ENCODE data around the gene VANGL2.

Gene VANGL2

DNA sequence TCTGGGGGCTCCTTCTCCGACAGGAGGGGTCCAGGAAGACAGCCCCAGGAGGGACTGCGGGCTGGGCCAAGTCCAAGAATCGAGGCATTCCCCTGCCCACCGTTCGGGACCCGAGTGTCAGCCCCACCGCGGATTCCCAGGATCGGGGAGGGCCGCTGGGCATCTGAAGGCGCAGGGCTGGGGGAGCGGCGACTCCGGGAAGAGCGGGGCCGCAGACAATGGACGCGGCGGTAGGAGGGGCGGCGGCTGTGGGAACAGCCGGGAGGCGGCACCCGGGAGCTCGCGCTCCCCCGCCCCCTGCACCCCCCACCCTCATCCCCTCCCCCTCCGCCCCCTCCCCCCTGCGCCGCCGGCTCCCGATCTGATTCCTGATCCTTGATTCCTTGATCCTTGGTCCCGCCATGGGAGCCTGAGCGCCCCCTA, at the start of gene VANGL2:
Gene VANGL2, plus strand, starts transcription at position 342 of the 423 bp plus-strand sequence. CDS start 15,274 bp downstream, outside the sequence.
- H3K27me3 ChIP-seq (ENCODE audit: control insufficient read depth, insufficient read depth, low read length), result peaks cover 14% of the 10 kb centered on the region
- H3K9me3 ChIP-seq (ENCODE audit: control insufficient read depth, low read length), result no peaks in the 10 kb centered on the region
- H3K4me3 ChIP-seq (ENCODE audit: low read length), result peak within 1 kb of the TSS; percentile 40
- no peaks in the 10 kb centered on the region for H3K36me3 ChIP-seq (ENCODE audit: control insufficient read depth, insufficient read depth, low read length)
- peak within 1 kb of the TSS; percentile 80 for H3K9ac ChIP-seq (ENCODE audit: low read length)
- peaks cover 12% of the 10 kb centered on the region for H3K4me1 ChIP-seq (ENCODE audit: control insufficient read depth, insufficient read depth, low read length)

DNA sequence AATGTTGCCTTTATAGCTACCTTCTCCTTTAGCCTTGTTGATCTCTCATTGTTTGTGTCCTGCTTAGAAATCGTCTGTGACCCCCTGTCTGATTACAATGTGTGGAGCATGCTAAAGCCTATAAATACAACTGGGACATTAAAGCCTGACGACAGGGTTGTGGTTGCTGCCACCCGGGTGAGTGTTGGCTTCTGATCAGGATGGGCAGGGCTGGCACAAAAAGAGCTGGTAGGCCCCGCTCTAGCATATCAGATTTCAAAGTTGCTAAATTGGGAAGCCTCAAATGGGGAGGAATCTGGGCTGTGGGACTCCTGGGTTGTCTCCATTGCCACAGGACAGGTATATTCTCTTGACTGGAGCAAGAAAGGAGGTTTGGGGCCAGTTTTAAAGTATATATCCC, 48.7 kb upstream of the VANGL2 start:
- no peak overlapping the region for H3K4me3 ChIP-seq (ENCODE audit: low read length)
- H3K9me3 ChIP-seq (ENCODE audit: control insufficient read depth, low read length), result no peaks in the 10 kb centered on the region
- H3K9ac ChIP-seq (ENCODE audit: low read length), result no peak overlapping the region
- no peaks in the 10 kb centered on the region for H3K4me1 ChIP-seq (ENCODE audit: control insufficient read depth, insufficient read depth, low read length)
- peaks cover 41% of the 10 kb centered on the region for H3K36me3 ChIP-seq (ENCODE audit: control insufficient read depth, insufficient read depth, low read length)
- H3K27me3 ChIP-seq (ENCODE audit: control insufficient read depth, insufficient read depth, low read length), result no peaks in the 10 kb centered on the region

DNA sequence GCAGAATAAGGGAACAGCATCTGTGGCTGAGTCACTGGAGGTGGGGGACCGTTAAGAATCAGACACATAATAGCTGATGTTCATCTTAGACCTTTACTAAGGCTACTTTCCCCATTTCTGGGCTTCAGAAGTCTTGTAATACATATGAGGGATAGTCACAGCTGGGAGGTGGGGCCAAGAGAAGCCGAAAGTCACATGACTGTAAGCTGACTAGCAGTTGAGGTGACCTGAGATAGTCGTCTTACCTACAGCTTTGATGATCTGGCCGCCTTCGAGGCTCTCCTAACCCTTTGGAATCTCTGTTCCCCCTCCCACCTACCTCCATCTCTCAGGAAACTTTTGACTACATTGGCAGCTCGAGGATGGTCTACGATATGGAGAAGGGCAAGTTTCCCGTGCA, 47.8 kb upstream of the VANGL2 start:
- H3K9me3 ChIP-seq (ENCODE audit: control insufficient read depth, low read length), result no peaks in the 10 kb centered on the region
- H3K9ac ChIP-seq (ENCODE audit: low read length), result no peak overlapping the region
- no peaks in the 10 kb centered on the region for H3K4me1 ChIP-seq (ENCODE audit: control insufficient read depth, insufficient read depth, low read length)
- H3K27me3 ChIP-seq (ENCODE audit: control insufficient read depth, insufficient read depth, low read length), result no peaks in the 10 kb centered on the region
- peaks cover 41% of the 10 kb centered on the region for H3K36me3 ChIP-seq (ENCODE audit: control insufficient read depth, insufficient read depth, low read length)
- H3K4me3 ChIP-seq (ENCODE audit: low read length), result no peak overlapping the region

DNA sequence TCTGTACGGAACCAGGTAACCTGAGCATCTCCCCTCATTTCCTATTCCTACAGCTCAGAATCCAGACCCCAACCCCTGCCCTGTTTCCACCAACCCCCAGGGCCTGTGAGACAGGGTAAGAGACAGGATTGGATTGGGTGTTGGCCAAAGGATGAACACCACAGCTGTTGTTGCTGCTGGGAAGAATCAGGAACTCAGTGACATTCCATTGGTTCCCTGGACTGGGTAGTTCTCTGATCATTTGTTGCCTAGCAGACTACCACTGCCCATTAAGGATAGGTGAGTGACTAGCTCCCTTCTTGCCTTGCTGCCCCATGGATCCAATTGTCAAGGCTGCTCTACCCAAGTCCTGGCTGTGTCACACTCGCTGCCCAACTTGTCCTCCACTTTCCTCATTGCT, 47.1 kb upstream of the VANGL2 start:
- H3K4me3 ChIP-seq (ENCODE audit: low read length), result no peak overlapping the region
- peaks cover 41% of the 10 kb centered on the region for H3K36me3 ChIP-seq (ENCODE audit: control insufficient read depth, insufficient read depth, low read length)
- H3K9ac ChIP-seq (ENCODE audit: low read length), result no peak overlapping the region
- H3K27me3 ChIP-seq (ENCODE audit: control insufficient read depth, insufficient read depth, low read length), result no peaks in the 10 kb centered on the region
- H3K4me1 ChIP-seq (ENCODE audit: control insufficient read depth, insufficient read depth, low read length), result no peaks in the 10 kb centered on the region
- H3K9me3 ChIP-seq (ENCODE audit: control insufficient read depth, low read length), result no peaks in the 10 kb centered on the region

DNA sequence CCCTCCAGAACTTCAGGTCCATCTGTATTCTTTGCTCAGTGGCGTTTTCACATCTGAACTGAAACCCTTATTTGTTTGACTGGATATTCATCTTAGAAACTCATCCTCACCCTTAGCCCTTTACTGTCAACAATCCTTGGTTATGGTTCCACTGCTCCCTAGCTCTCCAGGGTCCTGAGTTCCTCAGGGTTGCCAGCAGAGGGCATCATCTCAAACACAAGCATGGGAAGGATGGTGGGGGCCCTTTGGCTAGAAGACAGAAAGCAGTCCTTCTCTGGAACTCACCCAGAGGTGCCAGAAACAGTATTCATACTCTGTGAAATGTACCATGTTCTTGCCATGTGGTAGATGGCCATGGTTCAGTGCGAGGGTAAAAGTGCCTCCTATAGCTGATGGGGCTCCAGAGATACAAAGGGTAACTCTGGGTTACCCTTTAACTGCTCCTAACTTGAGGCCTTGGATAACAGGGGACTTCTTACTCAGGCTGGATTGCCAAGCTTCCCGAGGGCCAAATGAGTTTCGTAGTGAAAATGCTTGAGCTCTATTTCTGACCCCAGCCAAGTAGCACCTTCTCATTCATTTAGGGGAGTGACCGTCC, 45.9 kb upstream of the VANGL2 start:
- Histone ChIP-seq H3K4me1 (ENCODE audit: control insufficient read depth, insufficient read depth, low read length) (no peaks in the 10 kb centered on the region), H3K27me3 (ENCODE audit: control insufficient read depth, insufficient read depth, low read length) (no peaks in the 10 kb centered on the region), H3K9me3 (ENCODE audit: control insufficient read depth, low read length) (no peaks in the 10 kb centered on the region), H3K36me3 (ENCODE audit: control insufficient read depth, insufficient read depth, low read length) (peaks cover 31% of the 10 kb centered on the region), H3K4me3 (ENCODE audit: low read length) (no peak overlapping the region), H3K9ac (ENCODE audit: low read length) (no peak overlapping the region)

DNA sequence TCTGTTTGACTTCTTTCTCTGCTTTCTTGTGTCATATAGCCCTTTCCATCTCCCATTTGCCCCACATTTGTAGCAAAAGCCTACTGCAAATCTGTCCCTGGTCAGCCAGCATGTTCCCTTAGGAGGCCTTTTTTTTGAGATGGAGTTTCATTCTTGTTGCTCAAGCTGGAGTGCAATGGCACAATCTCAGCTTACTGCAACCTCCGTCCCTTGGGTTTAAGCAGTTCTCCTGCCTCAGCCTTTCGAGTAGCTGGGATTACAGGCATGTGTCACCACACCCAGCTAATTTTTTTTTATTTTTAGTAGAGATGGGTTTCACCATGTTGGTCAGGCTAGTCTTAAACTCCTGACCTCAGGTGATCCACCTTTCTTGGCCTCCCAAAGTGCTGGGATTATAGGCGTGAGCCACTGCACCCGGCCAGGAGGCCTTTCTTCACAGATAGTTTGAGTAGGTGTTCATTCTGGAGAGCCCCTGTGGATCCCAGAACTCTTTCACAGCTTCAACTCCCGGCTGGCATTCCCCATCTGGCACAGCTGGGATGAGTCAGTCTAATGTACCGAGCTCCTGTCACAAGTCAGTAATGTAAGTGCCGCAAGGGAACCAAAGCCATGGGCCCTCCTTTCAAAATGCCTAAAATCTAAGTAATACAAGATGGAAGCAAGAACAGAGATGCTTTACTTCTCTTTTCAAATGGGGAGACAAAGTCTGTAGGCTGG, 42.9 kb upstream of the VANGL2 start:
- Histone ChIP-seq H3K27me3 (ENCODE audit: control insufficient read depth, insufficient read depth, low read length) (no peaks in the 10 kb centered on the region), H3K9ac (ENCODE audit: low read length) (no peak overlapping the region), H3K9me3 (ENCODE audit: control insufficient read depth, low read length) (no peaks in the 10 kb centered on the region), H3K4me3 (ENCODE audit: low read length) (no peak overlapping the region), H3K36me3 (ENCODE audit: control insufficient read depth, insufficient read depth, low read length) (peaks cover 20% of the 10 kb centered on the region), H3K4me1 (ENCODE audit: control insufficient read depth, insufficient read depth, low read length) (no peaks in the 10 kb centered on the region)

DNA sequence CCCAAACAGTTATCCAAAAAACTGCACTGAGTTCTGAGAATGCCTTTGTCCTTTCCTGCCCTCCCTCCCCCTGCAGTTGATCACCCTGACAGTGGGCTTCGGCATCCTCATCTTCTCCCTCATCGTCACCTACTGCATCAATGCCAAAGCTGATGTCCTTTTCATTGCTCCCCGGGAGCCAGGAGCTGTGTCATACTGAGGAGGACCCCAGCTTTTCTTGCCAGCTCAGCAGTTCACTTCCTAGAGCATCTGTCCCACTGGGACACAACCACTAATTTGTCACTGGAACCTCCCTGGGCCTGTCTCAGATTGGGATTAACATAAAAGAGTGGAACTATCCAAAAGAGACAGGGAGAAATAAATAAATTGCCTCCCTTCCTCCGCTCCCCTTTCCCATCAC, 42.3 kb upstream of the VANGL2 start:
- H3K36me3 ChIP-seq (ENCODE audit: control insufficient read depth, insufficient read depth, low read length), result peaks cover 20% of the 10 kb centered on the region
- H3K9ac ChIP-seq (ENCODE audit: low read length), result no peak overlapping the region
- H3K9me3 ChIP-seq (ENCODE audit: control insufficient read depth, low read length), result no peaks in the 10 kb centered on the region
- H3K4me3 ChIP-seq (ENCODE audit: low read length), result no peak overlapping the region
- H3K4me1 ChIP-seq (ENCODE audit: control insufficient read depth, insufficient read depth, low read length), result no peaks in the 10 kb centered on the region
- no peaks in the 10 kb centered on the region for H3K27me3 ChIP-seq (ENCODE audit: control insufficient read depth, insufficient read depth, low read length)

DNA sequence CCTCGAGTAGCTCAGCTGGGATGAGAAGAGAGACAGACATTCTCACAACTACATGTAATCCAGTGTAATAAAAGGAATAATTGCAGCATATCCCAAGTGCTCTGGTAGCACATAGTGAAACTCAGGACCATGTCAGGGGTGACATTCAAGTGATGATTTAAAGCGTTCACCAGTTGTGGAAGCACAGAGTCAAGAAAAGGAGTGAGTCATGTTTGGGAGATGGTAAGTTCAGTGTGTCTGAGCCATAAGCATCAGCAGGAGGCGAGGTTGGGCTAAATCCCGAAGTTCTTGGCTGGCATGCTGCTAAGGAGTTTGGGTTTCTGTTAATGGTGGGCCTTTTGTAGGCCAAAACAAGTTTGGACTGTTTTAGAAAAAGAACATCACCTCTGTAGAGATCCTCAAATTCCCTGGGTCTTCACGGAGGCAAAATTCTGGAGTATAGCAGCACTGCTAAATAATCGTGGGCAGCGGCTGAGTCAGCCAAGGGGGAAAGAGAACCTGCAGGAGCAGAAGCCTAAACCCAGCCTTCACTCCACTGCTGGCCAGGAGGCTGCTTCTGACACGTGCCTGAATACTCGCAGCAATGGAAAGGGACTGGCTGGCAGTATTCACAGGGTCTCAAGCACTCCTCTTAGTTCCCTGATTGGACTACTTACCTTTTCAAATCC, 40.7 kb upstream of the VANGL2 start:
- no peaks in the 10 kb centered on the region for H3K9me3 ChIP-seq (ENCODE audit: control insufficient read depth, low read length)
- no peaks in the 10 kb centered on the region for H3K4me1 ChIP-seq (ENCODE audit: control insufficient read depth, insufficient read depth, low read length)
- H3K27me3 ChIP-seq (ENCODE audit: control insufficient read depth, insufficient read depth, low read length), result no peaks in the 10 kb centered on the region
- peaks cover 13% of the 10 kb centered on the region for H3K36me3 ChIP-seq (ENCODE audit: control insufficient read depth, insufficient read depth, low read length)
- H3K9ac ChIP-seq (ENCODE audit: low read length), result no peak overlapping the region
- no peak overlapping the region for H3K4me3 ChIP-seq (ENCODE audit: low read length)

DNA sequence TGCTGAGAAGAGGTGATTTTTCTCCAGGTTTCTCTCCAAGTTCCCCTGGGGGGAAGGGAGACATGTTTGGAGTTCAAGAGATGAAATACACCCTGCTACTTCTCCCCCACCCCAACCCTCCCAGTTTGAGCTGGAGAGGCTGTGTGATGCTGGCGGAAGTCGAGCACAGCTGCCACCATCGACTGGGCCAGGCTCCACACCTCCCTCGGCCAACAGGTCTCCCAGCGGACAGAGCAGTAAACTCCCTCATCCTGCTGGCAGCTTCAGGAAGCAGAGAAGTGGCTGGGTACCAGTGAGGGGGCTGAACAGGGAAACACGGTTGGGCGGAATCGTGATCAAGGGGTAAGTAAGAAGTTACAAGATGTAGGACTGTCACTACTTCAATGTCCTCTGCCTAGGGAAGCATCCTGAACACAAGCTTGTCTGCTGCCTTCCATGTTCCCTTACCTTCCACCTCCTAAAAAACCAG, 40.1 kb upstream of the VANGL2 start:
- peaks cover 11% of the 10 kb centered on the region for H3K36me3 ChIP-seq (ENCODE audit: control insufficient read depth, insufficient read depth, low read length)

DNA sequence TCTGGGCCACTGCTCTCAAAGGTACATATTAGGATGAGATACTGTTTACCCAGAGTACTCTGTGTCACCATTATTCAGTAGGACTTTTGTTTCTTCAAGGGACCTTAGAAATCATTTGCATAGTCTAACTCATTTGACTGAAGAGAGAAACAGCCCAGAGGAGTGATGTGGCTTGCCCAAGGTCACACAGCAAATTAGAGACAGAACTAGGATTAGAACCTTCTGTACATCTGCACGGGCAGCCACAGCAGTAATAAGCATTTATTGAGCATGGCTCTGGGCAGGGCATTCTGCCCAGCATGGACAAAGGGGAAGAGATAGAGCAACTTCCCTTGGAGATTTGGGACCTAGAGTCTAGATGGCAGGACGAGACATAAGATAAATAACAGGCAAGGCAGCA, 39.2 kb upstream of the VANGL2 start:
- Histone ChIP-seq H3K9me3 (ENCODE audit: control insufficient read depth, low read length) (no peaks in the 10 kb centered on the region), H3K27me3 (ENCODE audit: control insufficient read depth, insufficient read depth, low read length) (no peaks in the 10 kb centered on the region), H3K4me1 (ENCODE audit: control insufficient read depth, insufficient read depth, low read length) (no peaks in the 10 kb centered on the region), H3K4me3 (ENCODE audit: low read length) (no peak overlapping the region), H3K36me3 (ENCODE audit: control insufficient read depth, insufficient read depth, low read length) (peaks cover 2% of the 10 kb centered on the region), H3K9ac (ENCODE audit: low read length) (no peak overlapping the region)

More for the DNA sequence above, 40.1 kb upstream of the VANGL2 start:
- Histone ChIP-seq H3K4me1 (ENCODE audit: control insufficient read depth, insufficient read depth, low read length) (no peaks in the 10 kb centered on the region), H3K9me3 (ENCODE audit: control insufficient read depth, low read length) (no peaks in the 10 kb centered on the region), H3K4me3 (ENCODE audit: low read length) (no peak overlapping the region), H3K27me3 (ENCODE audit: control insufficient read depth, insufficient read depth, low read length) (no peaks in the 10 kb centered on the region), H3K9ac (ENCODE audit: low read length) (no peak overlapping the region)

DNA sequence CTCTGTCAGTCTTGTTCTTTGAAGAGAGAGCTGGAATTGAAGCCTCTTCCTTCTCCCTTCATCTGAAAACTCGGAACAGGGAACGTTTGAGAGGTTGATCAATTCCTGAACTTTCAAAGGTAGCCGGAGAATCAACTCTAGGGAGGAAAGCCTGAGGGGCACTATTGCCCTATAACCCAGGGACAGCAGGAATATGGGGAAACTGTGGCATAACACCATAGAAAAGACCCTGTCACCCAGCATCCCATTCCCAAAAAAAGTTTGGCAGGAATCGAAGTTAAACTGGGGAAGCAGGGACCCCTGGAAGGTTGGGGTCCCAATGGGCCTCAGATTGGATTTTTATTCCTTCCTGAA, 38.6 kb upstream of the VANGL2 start:
- no peaks in the 10 kb centered on the region for H3K36me3 ChIP-seq (ENCODE audit: control insufficient read depth, insufficient read depth, low read length)
- no peak overlapping the region for H3K4me3 ChIP-seq (ENCODE audit: low read length)
- H3K9me3 ChIP-seq (ENCODE audit: control insufficient read depth, low read length), result no peaks in the 10 kb centered on the region
- H3K9ac ChIP-seq (ENCODE audit: low read length), result peak overlapping the region; percentile 15
- H3K27me3 ChIP-seq (ENCODE audit: control insufficient read depth, insufficient read depth, low read length), result no peaks in the 10 kb centered on the region
- no peaks in the 10 kb centered on the region for H3K4me1 ChIP-seq (ENCODE audit: control insufficient read depth, insufficient read depth, low read length)

DNA sequence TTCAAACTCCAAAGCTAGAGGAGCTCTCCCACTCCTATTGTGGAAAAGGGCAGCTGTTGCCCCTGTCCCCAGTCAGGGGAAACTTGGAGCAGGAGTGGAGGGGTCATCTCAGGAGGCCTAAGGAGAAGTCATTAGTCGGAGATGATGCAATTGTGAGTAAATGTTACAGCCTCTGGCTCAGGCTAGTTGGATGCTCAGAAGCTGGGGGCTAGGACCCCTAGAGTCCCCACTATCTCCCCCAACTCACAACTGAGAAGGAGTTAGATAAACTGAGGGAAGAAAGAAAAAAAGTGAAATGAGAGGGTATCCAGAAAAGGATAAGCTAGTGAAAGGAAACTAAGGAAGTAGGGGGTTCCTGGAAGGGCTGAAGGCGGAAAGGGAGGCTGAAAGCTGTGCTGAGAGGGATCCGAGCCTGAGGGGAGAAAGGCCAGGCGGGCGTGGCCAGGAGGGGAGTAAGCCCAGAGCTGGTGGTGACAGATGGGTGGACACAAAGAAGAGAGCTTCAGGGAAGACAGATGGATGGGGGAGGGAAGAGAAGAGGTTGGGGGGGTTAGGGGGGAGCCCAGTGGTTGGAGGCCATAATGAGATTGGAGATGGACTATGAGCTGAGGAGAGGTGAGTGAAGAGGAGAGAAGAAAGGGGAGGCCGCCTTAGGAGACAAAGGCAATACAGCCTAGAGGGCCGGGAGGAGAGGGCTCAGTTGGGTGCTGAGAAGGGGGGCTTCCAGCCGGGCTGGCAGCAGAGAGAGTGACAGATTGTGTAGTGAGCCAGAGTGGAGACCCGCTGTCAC, 38.0 kb upstream of the VANGL2 start:
- Histone ChIP-seq H3K27me3 (ENCODE audit: control insufficient read depth, insufficient read depth, low read length) (peaks cover 3% of the 10 kb centered on the region), H3K4me3 (ENCODE audit: low read length) (no peak overlapping the region), H3K4me1 (ENCODE audit: control insufficient read depth, insufficient read depth, low read length) (no peaks in the 10 kb centered on the region), H3K9me3 (ENCODE audit: control insufficient read depth, low read length) (no peaks in the 10 kb centered on the region), H3K9ac (ENCODE audit: low read length) (no peak overlapping the region), H3K36me3 (ENCODE audit: control insufficient read depth, insufficient read depth, low read length) (no peaks in the 10 kb centered on the region)

All from mucosa of stomach (tissue), 1 donor.